Measurements from ENCODE around the gene ATG101. TPM values are rescaled to one million over a fixed set of nuclear protein-coding genes. Genes with fewer than 3 reads are reported as not detected.
A peak's percentile ranks its signal among the peaks of the same experiment; 100 is the strongest.
"Not testable (repeated sequence)": the region's sequence is repeated elsewhere in the genome, so short reads cannot be mapped to it uniquely, and the experiment has no call there.

ATG101 gene
- total RNA-seq, 4 donors from 2014 or later: 39.5 to 76.1 (median 56.5) TPM

- Histone ChIP-seq H3K9me3 (no peaks in the 10 kb centered on the region), H3K27me3 (peaks cover 32% of the 10 kb centered on the region), H3K36me3 (no peaks in the 10 kb centered on the region), H3K27ac (no peak overlapping the region), H3K4me1 (no peaks in the 10 kb centered on the region), H3K4me3 (no peak overlapping the region)
- DNase-seq (ENCODE audit: low spot score in 2 of 2): no peak
- 94% methylated on average over 15 of the region's 15 CpGs for WGBS
- no peak for TF ChIP-seq POLR2AphosphoS5 (IDR thresholded peaks at IDR 0.05)
- no peak for TF ChIP-seq EP300 (IDR thresholded peaks at IDR 0.05)
- no peak for TF ChIP-seq POLR2A (IDR thresholded peaks at IDR 0.05)
- TF ChIP-seq CTCF (IDR thresholded peaks at IDR 0.05): no peak
These were observed 26.7 kb downstream of the ATG101 start for GRCh38 chr12:52096332-52097044.

GRCh38 chr12:52097045-52097666 is 27.4 kb downstream of the ATG101 start:
- Histone ChIP-seq H3K27me3 (peaks cover 35% of the 10 kb centered on the region), H3K4me1 (no peaks in the 10 kb centered on the region), H3K27ac (no peak overlapping the region), H3K4me3 (no peak overlapping the region), H3K36me3 (no peaks in the 10 kb centered on the region), H3K9me3 (no peaks in the 10 kb centered on the region)
- WGBS: 81% methylated on average over 21 of the region's 21 CpGs
- DNase-seq (ENCODE audit: low spot score in 2 of 2): no peak
- TF ChIP-seq POLR2A (IDR thresholded peaks at IDR 0.05): no peak
- TF ChIP-seq EP300 (IDR thresholded peaks at IDR 0.05): no peak
- TF ChIP-seq POLR2AphosphoS5 (IDR thresholded peaks at IDR 0.05): no peak
- TF ChIP-seq CTCF (IDR thresholded peaks at IDR 0.05): no peak

GRCh38 chr12:52104431-52105089 is 34.8 kb downstream of the ATG101 start:
- not testable (repeated sequence) for H3K4me3 ChIP-seq; DNase-seq (ENCODE audit: low spot score in 2 of 2); H3K27ac ChIP-seq; H3K9me3 ChIP-seq; H3K36me3 ChIP-seq; H3K4me1 ChIP-seq
- 73% methylated on average over 10 of the region's 10 CpGs for WGBS
- peaks cover 19% of the 10 kb centered on the region for H3K27me3 ChIP-seq

GRCh38 chr12:52116222-52117125 is 46.7 kb downstream of the ATG101 start:
- not testable (repeated sequence) for DNase-seq (ENCODE audit: low spot score in 2 of 2); H3K36me3 ChIP-seq; H3K9me3 ChIP-seq; H3K4me3 ChIP-seq
- Histone ChIP-seq H3K4me1 (peaks cover 48% of the 10 kb centered on the region), H3K27ac (peak overlapping the region; percentile 68), H3K27me3 (peaks cover 12% of the 10 kb centered on the region)
- 45% methylated on average over 18 of the region's 18 CpGs for WGBS
- peak in 1 of 2 donors; percentile 27 for TF ChIP-seq CTCF (IDR thresholded peaks at IDR 0.05)

GRCh38 chr12:52117806-52118475 is 48.2 kb downstream of the ATG101 start:
- Histone ChIP-seq H3K27ac (peak overlapping the region; percentile 7), H3K4me1 (peaks cover 52% of the 10 kb centered on the region)
- 66% methylated on average over 19 of the region's 20 CpGs for WGBS
- H3K4me3 ChIP-seq; H3K27me3 ChIP-seq; H3K9me3 ChIP-seq; H3K36me3 ChIP-seq; DNase-seq (ENCODE audit: low spot score in 2 of 2): not testable (repeated sequence)

All from suprapubic skin (tissue), 4 donors.